Anterior cingulate cortex (tissue), 58 donors: ENCODE data around the gene CRYBA1.

ENCODE experiments used
- DNase-seq, 58 donors: peaks; one replicate each; lab custom pipeline; 2025; lab: John Stamatoyannopoulos, UW

CRYBA1 gene

DNA sequence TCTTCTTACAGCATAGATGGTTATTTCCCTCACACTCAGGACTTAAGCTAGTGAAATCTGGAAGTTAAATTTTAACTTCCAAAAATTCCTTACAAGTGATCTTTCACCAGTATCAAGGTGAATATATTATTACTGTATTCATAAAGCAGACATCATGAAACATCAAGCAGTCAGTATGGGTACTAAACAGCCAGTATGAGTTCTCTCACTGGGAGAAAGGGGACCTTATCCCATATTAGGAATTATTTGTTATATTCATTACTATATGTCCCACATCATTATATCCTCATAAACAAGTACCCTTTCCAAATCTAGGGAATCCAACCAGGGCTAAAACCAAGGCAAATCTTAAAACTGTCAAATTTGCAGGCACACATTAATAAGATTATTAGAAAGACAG lies 32.0 kb downstream of the CRYBA1 start:
- DNase-seq: no peak

DNA sequence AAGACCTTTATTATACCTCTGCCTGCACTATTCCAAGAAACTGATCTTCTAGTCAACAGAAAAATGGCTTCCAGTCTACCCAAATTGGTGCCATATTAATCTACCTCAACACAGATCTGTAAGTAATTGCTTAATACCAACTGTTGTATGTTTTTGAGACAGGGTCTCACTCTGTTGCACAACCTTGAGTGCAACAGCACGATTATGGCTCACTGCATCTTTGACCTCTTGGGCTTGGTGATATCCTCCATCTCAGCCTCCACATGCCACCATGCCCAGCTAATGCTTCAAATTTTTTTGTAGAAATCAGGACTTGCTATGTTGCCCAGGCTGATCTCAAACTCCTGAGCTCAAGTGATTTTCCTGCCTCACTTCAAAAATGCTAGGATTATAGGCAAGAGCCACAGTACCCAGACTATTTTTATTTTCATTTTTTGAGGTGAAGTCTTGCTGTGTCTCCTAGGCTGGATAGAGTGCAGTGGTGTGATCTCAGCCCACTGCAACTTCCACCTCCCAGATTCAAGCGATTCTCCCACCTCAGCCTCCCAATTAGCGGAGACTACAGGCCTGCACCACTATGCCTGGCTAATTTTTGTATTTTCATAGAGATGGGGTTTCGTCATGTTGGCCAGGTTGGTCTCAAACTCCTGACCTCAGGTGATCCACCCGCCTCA lies 32.9 kb downstream of the CRYBA1 start:
- no peak for DNase-seq

DNA sequence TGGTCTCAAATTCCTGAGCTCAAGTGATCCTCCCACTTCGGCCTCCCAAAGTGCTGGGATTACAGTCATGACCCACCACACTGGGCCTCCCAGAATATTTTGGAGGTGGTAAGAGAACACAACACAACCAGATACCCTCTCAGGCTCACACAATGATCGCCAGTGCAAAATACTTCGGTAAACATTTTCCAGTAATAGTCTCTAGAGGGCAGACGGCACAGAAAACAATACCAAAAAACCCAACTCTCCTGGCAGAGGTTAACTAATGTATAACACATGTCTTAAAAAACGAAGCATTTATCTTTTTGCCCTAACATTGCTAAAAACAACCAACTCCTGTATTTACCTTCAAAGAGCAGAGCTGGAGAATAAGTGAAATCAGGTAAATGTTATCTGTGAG lies 36.8 kb downstream of the CRYBA1 start:
- DNase-seq: no peak

DNA sequence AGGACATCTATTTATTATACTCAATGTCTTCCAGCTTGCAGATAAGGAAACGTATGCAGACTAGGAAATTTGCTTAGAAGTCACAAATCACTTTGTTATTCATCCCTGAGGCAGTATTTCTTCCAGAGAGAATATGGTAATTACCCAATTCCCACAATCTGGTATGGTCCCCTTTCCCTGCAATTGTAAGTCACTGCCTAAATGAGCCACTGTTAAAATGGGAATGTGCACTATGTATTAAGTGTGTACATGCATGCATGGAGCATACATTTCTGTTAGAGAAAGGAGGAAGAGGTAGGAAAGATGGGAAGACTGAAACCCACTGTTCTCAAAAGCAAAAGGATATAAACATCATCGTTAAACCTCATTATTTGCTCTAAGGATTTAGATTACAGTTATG lies 37.3 kb downstream of the CRYBA1 start:
- DNase-seq: no peak

DNA sequence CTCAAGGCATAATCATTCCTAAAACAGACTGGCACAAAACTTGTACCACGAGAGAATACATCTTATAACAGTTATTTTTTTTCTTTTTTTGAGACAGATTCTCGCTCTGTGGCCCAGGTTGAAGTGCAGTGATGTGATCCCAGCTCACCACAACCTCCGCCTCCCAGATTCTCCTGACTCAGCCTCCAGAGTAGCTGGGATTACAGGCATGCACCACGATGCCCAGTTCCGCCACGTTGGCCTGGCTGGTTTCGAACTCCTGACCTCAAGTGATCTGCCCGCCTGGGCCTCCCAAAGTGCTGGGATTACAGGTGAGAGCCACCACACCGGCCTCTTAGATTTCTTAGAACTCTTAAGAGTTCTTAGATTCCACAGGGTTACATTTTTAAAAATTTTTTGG lies 43.2 kb downstream of the CRYBA1 start:
- no peak for DNase-seq

DNA sequence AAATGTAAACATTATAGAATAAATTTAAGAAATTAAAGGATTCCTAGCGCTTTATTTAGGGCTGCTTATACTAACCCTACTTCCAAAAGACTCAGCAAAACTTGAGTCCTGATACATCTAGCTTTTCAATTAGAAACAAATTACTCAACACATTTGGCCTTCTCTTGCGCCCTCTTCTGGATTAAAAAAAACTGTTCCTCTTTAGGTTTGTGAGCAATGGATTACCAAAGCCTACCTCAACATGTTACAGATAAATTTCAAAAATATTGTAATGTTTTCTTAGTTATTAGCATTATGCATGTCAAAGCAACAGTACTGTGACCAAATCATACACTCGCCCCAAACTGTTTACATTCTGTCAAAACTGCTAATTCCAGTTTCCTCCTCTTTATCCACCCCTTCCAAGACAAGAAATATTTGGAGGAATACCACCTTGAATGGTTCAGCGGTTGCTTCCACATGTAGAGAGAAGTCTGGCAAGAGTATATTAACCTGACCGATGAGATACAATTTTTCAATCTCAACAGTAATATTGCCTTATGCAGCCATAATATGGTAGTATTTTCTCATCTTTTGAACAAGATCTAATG lies 44.6 kb downstream of the CRYBA1 start:
- peak in 5 of 58 donors; percentile 4 to 50 (median 8) for DNase-seq

DNA sequence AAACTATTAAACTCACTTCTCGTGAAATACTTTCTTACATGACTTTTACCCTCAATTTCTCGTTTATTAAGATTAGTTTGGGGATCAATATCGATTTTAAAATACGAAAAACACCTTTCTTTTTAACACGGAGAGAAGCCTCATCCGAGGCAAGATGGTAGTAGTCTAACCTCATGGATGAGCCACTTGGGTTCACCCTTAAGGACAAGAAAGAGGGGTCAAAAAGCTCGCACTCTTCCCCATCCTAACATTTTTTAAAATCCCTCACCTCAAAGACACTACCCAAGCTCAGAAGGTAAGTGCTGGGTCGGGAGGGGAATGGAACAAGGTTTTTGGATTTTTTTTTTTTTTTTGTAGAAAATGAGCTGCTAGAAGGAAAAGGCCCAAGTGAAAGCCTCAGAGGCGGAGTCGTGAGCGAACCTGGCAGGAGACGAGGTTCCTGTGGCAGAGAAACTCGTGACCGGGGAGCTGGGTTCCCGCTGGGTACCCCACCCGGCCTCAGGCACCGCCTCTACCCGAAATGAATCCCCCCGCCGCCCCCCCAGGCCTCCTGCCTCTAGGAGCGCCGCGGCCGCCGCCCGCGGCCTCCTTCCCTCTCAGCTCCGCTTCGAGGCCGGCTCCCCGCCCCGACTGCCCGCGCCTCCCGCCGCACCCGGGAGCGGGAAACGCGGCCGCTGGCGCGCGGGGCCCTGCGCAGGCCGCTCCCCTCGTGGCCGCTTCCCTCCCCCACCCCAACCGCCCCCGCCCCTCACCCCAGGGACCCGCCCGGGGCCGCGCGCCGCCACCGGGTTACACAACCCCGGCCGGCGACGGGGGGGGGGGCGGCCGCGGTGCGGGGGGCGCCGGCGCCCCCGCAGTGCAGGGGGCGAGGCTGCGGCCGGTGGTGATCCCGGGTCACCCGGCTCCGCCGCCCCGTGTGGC lies 45.7 kb downstream of the CRYBA1 start:
- peak in 53 of 58 donors; percentile 6 to 78 (median 43) for DNase-seq

DNA sequence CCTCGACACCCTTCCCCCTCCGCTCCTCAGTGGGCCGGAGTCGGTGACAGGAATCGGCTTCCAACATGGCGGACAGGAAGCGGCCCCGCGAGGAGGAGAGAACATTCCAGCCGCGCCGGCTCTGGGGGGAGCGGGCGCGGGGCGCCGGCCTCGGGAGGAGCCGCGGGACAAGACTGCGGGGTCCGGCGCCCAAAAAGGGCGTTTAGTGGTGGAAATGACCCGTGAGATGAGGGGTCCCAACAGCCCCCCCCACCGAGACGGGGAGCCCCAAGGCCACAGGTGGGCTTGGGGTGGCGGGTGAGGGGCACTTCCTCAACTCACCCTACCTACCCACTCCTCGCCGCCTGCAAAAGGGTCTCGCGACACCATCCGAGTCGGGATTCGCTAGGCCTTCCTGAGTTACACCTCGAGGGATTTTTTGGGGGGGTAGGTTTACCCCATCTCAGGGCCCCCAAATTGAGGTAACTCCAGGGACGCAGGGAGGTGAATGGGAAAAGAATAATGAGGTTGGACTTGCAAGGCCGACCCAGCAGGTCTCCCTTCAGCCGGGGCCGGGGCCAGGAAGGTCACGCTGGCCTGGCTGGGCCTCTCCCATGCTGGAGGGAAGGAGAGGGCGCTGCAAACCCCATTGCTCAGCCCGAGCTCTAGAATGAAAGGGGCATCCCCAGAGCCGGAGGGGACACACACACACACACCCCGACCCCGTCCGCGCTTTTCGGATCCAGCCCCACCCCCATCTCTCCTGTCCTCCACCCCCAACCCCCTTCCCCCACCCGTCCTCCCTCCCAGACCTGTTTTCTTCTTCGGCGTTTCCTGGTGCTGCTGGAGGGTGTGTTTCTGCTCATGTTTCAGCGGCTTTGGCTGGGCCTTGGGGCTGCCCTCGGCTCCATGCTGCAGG lies 46.6 kb downstream of the CRYBA1 start:
- DNase-seq: peak in 50 of 58 donors; percentile 1 to 76 (median 50)

DNA sequence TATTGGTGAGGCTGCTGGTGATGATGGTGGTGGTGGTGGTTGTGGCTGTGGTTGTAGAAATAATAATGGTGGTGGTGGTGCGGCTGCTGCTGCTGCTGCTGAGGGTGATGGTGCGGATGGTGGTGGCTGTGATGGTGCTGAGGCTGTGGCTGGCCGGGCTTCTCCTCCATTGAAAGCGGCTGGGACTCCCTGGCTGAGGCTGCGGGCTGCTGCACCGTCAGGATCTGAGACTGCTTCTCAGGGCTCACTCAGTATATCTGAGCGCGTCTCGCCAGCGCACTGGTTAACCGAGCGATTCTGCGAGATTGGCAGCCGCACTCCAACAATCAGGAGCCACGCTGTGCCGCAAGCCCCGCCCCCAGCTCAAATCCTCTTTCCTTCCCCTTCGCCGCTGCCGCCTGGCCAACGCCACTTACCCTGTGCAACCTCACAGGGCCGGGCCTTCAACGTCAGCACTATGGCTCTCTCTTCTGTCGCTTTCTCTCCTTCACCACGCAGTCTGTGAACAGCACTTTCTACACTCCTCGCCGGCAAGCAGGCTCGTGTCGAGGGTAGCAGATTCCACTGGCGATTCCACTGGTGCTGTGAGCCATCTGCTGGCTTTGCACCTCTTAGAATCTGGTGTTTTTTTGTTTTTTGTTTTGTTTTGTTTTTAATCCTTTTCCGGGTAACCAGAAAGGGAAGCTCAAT lies 47.4 kb downstream of the CRYBA1 start, which contains the start of gene NUFIP2:
TSS of gene NUFIP2 (minus strand) at position 259 of the 690 bp plus-strand sequence. CDS start at position 170, 89 bp downstream.
- DNase-seq: peak; percentile 89 to 100 (median 99)

DNA sequence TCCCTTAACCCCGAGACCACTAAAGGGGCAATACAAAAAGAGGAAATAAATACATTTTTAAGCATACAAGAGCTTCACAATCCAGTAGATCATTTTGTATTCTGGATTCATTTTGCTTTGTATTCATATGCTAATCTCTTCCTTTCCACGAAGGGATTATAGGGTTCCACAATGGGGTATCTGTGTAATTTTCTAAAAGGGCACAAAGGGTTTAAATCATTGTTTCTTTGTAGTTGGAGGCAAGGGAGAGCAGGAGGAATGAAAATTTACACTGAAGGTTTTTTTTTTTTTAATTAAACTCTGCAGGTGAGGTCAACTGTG lies 47.9 kb downstream of the CRYBA1 start:
- no peak for DNase-seq

DNA sequence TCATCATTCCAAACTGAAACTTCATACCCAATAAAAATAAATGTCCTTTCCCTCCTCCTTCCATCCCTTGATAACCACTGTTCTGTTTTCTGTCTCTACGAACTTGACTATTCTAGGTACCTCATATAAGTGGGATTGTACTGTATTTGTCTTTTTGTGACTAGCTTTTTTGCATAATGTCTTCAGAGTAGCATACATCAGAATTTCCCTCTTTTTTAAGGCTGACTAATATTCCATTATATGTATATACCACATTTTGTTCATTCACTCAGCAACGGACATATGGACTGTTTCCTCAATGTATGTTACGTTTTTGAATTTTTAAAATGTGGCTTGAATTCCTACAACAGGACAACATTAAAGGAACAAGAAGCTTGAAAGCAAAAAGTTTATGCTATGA lies 48.8 kb downstream of the CRYBA1 start:
- no peak for DNase-seq

DNA sequence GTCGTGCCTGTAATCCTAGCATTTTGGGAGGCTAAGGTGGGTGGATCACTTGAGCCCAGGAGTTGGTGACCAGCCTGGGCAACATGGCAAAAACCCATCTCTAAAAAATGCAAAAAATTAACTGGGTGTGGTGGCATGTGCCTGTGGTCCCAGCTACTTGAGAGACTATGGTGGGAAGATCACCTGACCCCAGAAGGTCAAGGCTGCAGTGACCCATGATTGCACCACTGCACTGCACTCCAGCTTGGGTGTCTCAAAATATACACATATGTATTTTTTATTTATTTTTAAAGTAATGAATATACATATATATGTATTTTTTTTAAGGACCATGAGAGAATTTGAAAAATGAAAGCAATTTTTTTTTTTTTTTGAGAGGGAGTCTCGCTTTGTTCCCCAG lies 52.4 kb downstream of the CRYBA1 start:
- DNase-seq: no peak

DNA sequence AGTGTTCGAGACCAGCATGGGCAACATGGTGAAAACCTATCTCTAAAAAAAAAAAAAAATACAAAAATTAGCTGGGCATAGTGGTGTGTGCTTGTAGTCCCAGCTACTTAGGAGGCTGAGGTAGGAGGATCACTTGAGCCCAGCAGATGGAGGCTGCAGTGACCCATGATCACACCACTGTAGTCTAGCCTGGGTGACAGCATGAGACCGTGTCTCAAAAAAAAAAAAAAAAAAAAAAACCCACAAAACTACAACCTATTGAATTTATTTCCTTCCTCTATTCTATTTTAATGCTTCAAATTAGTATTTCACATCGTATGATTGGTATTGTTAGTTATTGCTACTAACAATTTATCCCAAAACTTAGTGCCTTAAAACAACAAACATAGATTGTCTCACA lies 56.7 kb downstream of the CRYBA1 start:
- no peak for DNase-seq
